HuH-7 (cell line): Measurements from ENCODE around the gene PRDM11.

ENCODE experiments used
- DNase-seq: peaks from one replicate; pipeline ENCODE4 v3.0.0; 2011; ENCODE audit warnings: low spot score

Gene PRDM11

GRCh38 chr11:45174963-45175362 is 28.5 kb downstream of the PRDM11 start:
- DNase-seq = no peak

GRCh38 chr11:45176996-45177395 is 30.6 kb downstream of the PRDM11 start:
- DNase-seq = no peak

- no peak for DNase-seq
Observed at GRCh38 chr11:45178223-45178622, 31.8 kb downstream of the PRDM11 start.

GRCh38 chr11:45178890-45179671 is 32.6 kb downstream of the PRDM11 start:
- no peak for DNase-seq

GRCh38 chr11:45179686-45180178 is 33.3 kb downstream of the PRDM11 start:
- no peak for DNase-seq

GRCh38 chr11:45180179-45180847 is 33.9 kb downstream of the PRDM11 start:
- peak; percentile 61 for DNase-seq

- peak; percentile 61 for DNase-seq
Observed at GRCh38 chr11:45180848-45181192, 34.4 kb downstream of the PRDM11 start.

- no peak for DNase-seq
Observed at GRCh38 chr11:45181193-45181888, 34.9 kb downstream of the PRDM11 start.

GRCh38 chr11:45181889-45182550 is 35.6 kb downstream of the PRDM11 start:
- no peak for DNase-seq

GRCh38 chr11:45182902-45183301 is 36.5 kb downstream of the PRDM11 start:
- peak; percentile 66 for DNase-seq

GRCh38 chr11:45184640-45185039 is 38.2 kb downstream of the PRDM11 start:
- DNase-seq = no peak

GRCh38 chr11:45185228-45185729 is 38.8 kb downstream of the PRDM11 start:
- no peak for DNase-seq

GRCh38 chr11:45187375-45187774 is 40.9 kb downstream of the PRDM11 start:
- no peak for DNase-seq

- no peak for DNase-seq
Observed at GRCh38 chr11:45188127-45188526, 41.7 kb downstream of the PRDM11 start.

- no peak for DNase-seq
Observed at GRCh38 chr11:45189230-45189629, 42.8 kb downstream of the PRDM11 start.

GRCh38 chr11:45193695-45194094 is 47.3 kb downstream of the PRDM11 start:
- DNase-seq = no peak

GRCh38 chr11:45204761-45205160 is 58.3 kb downstream of the PRDM11 start:
- DNase-seq = no peak

GRCh38 chr11:45205978-45206377 is 59.5 kb downstream of the PRDM11 start:
- DNase-seq = no peak

- DNase-seq = no peak
Observed at GRCh38 chr11:45208135-45208534, 61.7 kb downstream of the PRDM11 start.

- no peak for DNase-seq
Observed at GRCh38 chr11:45209000-45209879, 62.8 kb downstream of the PRDM11 start.
